Right atrium auricular region (tissue), 2 donors: ENCODE measurements around the gene NAT14. TPM values are rescaled to one million over a fixed set of nuclear protein-coding genes. Genes with fewer than 3 reads are reported as not detected.

Source experiments
- DNase-seq: peaks from one replicate; pipeline ENCODE4 v3.0.0-alpha.2; 2019; ENCODE audit warnings: low spot score
- H3K27ac ChIP-seq, 2 donors: fragments of 200-600 bp; sonication (generic); 1 replicate in 1 of 2; 2 replicates in 1 of 2; pipeline ENCODE4 v1.5.1; 2016 to 2019
- H3K27me3 ChIP-seq, 2 donors: fragments of 200-600 bp; sonication (generic); one replicate each; pipeline versions ENCODE4 v1.5.1 to v1.6.0; 2017 to 2019
- H3K36me3 ChIP-seq: fragments of 200-600 bp; sonication (generic); one replicate; pipeline ENCODE4 v1.5.1; 2016
- H3K4me1 ChIP-seq, 2 donors: fragments of 200-600 bp; sonication (generic); one replicate each; pipeline versions ENCODE4 v1.5.1 to v1.6.0; 2017 to 2019
- H3K4me3 ChIP-seq, 2 donors: fragments of 200-600 bp; sonication (generic); 1 replicate in 1 of 2; 2 replicates in 1 of 2; pipeline ENCODE4 v1.5.1; 2017 to 2019; ENCODE audit warnings: mild to moderate bottlenecking in 1 of 2, moderate library complexity in 1 of 2
- H3K9me3 ChIP-seq, 2 donors: fragments of 200-600 bp; sonication (generic); one replicate each; pipeline ENCODE4 v1.5.1; 2019
- CTCF ChIP-seq, 2 donors: fragments of 200-600 bp; sonication (generic); IDR thresholded peaks; one replicate each; pipeline ENCODE4 v1.5.1; 2019; ENCODE audit warnings: antibody characterized with exemption in 2 of 2
- total RNA-seq, 2 donors: library from RNA; depleted of rRNA; stranded (reverse); fragments of >200 nt; gene quantifications; one replicate each; pipeline ENCODE4 v1.1.0, GENCODE V29; 2016

NAT14 gene
- total RNA-seq, 2 donors from 2014 or later, result 2.3 to 7.0 TPM

- no peak for TF ChIP-seq CTCF (IDR thresholded peaks at IDR 0.05)
- no peak overlapping the region for H3K27ac ChIP-seq
- H3K4me1 ChIP-seq, result peaks cover 0 to 21% of the 10 kb centered on the region in 2 donors
- no peak for DNase-seq
- H3K36me3 ChIP-seq, result no peaks in the 10 kb centered on the region
- H3K9me3 ChIP-seq, result no peaks in the 10 kb centered on the region
- H3K4me3 ChIP-seq, result peak overlapping the region in 1 of 2 donors; percentile 11
- peaks cover 8 to 18% of the 10 kb centered on the region in 2 donors for H3K27me3 ChIP-seq
Observed at GRCh38 chr19:55451965-55452748, 32.8 kb upstream of the NAT14 start.

GRCh38 chr19:55452749-55453346 lies 32.1 kb upstream of the NAT14 start:
- TF ChIP-seq CTCF (IDR thresholded peaks at IDR 0.05), result no peak
- Histone ChIP-seq H3K27ac (no peak overlapping the region), H3K4me1 (peaks cover 0 to 21% of the 10 kb centered on the region in 2 donors), H3K27me3 (peaks cover 8 to 18% of the 10 kb centered on the region in 2 donors), H3K9me3 (no peaks in the 10 kb centered on the region), H3K36me3 (no peaks in the 10 kb centered on the region), H3K4me3 (peak overlapping the region in 1 of 2 donors; percentile 11)
- peak; percentile 76 for DNase-seq

GRCh38 chr19:55453511-55454260 lies 31.3 kb upstream of the NAT14 start:
- Histone ChIP-seq H3K4me3 (no peak overlapping the region), H3K9me3 (no peaks in the 10 kb centered on the region), H3K36me3 (no peaks in the 10 kb centered on the region), H3K27me3 (peaks cover 8 to 18% of the 10 kb centered on the region in 2 donors), H3K27ac (no peak overlapping the region), H3K4me1 (peaks cover 0 to 21% of the 10 kb centered on the region in 2 donors)
- no peak for DNase-seq
- TF ChIP-seq CTCF (IDR thresholded peaks at IDR 0.05), result no peak

GRCh38 chr19:55454787-55455243 lies 30.2 kb upstream of the NAT14 start:
- peak; percentile 32 to 63 for TF ChIP-seq CTCF (IDR thresholded peaks at IDR 0.05)
- no peaks in the 10 kb centered on the region for H3K9me3 ChIP-seq
- H3K4me1 ChIP-seq, result peaks cover 0 to 27% of the 10 kb centered on the region in 2 donors
- H3K27me3 ChIP-seq, result peaks cover 8 to 18% of the 10 kb centered on the region in 2 donors
- H3K4me3 ChIP-seq, result no peak overlapping the region
- no peaks in the 10 kb centered on the region for H3K36me3 ChIP-seq
- DNase-seq, result no peak
- H3K27ac ChIP-seq, result no peak overlapping the region

GRCh38 chr19:55455576-55456235 lies 29.3 kb upstream of the NAT14 start:
- no peak for DNase-seq
- Histone ChIP-seq H3K27ac (no peak overlapping the region), H3K9me3 (no peaks in the 10 kb centered on the region), H3K36me3 (no peaks in the 10 kb centered on the region), H3K4me1 (peaks cover 0 to 36% of the 10 kb centered on the region in 2 donors), H3K4me3 (no peak overlapping the region), H3K27me3 (peaks cover 8 to 18% of the 10 kb centered on the region in 2 donors)
- no peak for TF ChIP-seq CTCF (IDR thresholded peaks at IDR 0.05)
